Measurements from ENCODE around the gene MYZAP.

The MYZAP gene

GRCh38 chr15:57594479-57594878 is 2.8 kb downstream of the MYZAP start:
- no peak overlapping the region for H3K4me3 ChIP-seq (ENCODE audit: control insufficient read depth, low read depth, low read length)
- TF ChIP-seq CTCF (conservative IDR thresholded peaks at IDR 0.05; ENCODE audit: control insufficient read depth, insufficient read depth, low read depth, low read length), result no peak
- DNase-seq (ENCODE audit: low read depth), result no peak

GRCh38 chr15:57595011-57595866 is 3.5 kb downstream of the MYZAP start:
- no peak overlapping the region for H3K4me3 ChIP-seq (ENCODE audit: control insufficient read depth, low read depth, low read length)
- DNase-seq (ENCODE audit: low read depth), result no peak
- TF ChIP-seq CTCF (conservative IDR thresholded peaks at IDR 0.05; ENCODE audit: control insufficient read depth, insufficient read depth, low read depth, low read length), result no peak

GRCh38 chr15:57596301-57596855 is 4.7 kb downstream of the MYZAP start:
- DNase-seq (ENCODE audit: low read depth), result no peak

GRCh38 chr15:57596978-57597377 is 5.3 kb downstream of the MYZAP start:
- no peak overlapping the region for H3K4me3 ChIP-seq (ENCODE audit: control insufficient read depth, low read depth, low read length)
- no peak for DNase-seq (ENCODE audit: low read depth)
- no peak for TF ChIP-seq CTCF (conservative IDR thresholded peaks at IDR 0.05; ENCODE audit: control insufficient read depth, insufficient read depth, low read depth, low read length)

More at GRCh38 chr15:57596301-57596855, 4.7 kb downstream of the MYZAP start:
- H3K4me3 ChIP-seq (ENCODE audit: control insufficient read depth, low read depth, low read length), result no peak overlapping the region
- no peak for TF ChIP-seq CTCF (conservative IDR thresholded peaks at IDR 0.05; ENCODE audit: control insufficient read depth, insufficient read depth, low read depth, low read length)

GRCh38 chr15:57597431-57597830 is 5.7 kb downstream of the MYZAP start:
- DNase-seq (ENCODE audit: low read depth), result no peak
- no peak overlapping the region for H3K4me3 ChIP-seq (ENCODE audit: control insufficient read depth, low read depth, low read length)

GRCh38 chr15:57598346-57598745 is 6.6 kb downstream of the MYZAP start:
- no peak overlapping the region for H3K4me3 ChIP-seq (ENCODE audit: control insufficient read depth, low read depth, low read length)
- TF ChIP-seq CTCF (conservative IDR thresholded peaks at IDR 0.05; ENCODE audit: control insufficient read depth, insufficient read depth, low read depth, low read length), result no peak
- no peak for DNase-seq (ENCODE audit: low read depth)

More at GRCh38 chr15:57597431-57597830, 5.7 kb downstream of the MYZAP start:
- no peak for TF ChIP-seq CTCF (conservative IDR thresholded peaks at IDR 0.05; ENCODE audit: control insufficient read depth, insufficient read depth, low read depth, low read length)

Measured in fibroblast of mammary gland (primary cell).